Measurements from ENCODE around the gene DYNLT4.
"Not testable (repeated sequence)": the region's sequence is repeated elsewhere in the genome, so short reads cannot be mapped to it uniquely, and the experiment has no call there.

Gene DYNLT4

DNA sequence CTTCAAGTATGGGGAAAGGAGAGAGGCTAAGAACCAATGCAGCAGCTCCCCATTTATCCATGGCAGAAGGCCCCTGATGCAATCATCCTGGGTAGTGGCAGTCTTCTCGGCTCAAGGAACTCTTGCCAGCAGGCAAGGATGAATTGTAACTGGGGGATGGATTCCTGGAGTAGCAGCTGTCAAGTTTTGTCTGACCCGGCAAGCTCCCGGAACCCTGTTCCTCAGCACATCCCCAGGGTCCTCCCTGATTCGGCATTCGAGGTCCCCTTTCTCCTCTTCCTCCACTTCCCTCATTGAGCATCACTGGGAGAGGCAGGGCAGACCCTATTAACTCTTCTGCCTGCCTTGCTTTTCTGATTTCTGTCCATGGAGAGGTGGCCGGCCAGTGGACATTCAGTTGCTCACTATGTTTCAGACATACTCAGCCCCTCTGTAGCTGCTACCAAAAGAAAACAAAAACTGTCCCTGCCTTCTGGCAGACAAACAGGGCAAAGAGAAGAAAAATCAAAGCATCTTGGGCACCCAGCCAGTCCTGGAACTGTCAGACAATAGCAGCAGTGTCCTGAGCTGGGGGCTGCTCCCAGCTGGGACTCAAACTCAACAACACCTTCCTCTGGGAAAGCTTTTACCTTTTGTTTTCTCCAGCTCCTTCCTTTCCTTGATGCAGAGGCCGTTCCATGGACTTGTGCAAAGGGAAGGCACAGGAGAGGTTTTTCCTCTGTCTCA lies 41.5 kb upstream of the DYNLT4 start:
- TF ChIP-seq CTCF (IDR thresholded peaks at IDR 0.05; ENCODE audit: borderline replicate concordance, control extremely low read depth, extremely low read depth, insufficient read depth, missing control alignments): no peak
- in situ Hi-C loops (cut with MboI; ENCODE audit: low sequenced_read_pairs, unreplicated experiment): no loop called here
- DNase-seq (ENCODE audit: low spot score): no peak

DNA sequence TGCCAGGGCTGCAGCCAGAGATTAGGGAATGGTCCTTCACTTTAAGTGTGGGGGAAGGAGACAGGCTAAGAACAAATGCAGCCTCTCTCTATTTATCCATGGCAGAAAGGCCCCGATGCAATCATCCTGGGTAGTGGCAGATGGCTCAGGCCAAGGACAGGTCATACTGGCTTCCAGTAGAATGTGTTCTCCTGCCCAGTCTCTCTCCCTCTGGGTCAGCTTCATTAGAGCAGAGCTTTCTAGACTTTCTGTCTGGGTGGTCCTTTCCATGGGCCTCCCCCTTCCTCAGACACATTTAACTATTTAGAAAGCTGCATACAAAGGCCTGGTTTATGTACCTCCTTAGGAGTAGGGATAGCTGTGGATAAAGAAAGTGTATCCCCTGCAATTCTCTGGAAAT lies 40.7 kb upstream of the DYNLT4 start:
- no peak for TF ChIP-seq CTCF (IDR thresholded peaks at IDR 0.05; ENCODE audit: borderline replicate concordance, control extremely low read depth, extremely low read depth, insufficient read depth, missing control alignments)
- in situ Hi-C loops (cut with MboI; ENCODE audit: low sequenced_read_pairs, unreplicated experiment): no loop called here
- DNase-seq (ENCODE audit: low spot score): no peak

GRCh38 chr1:44846985-44847384 lies 39.8 kb upstream of the DYNLT4 start:
- TF ChIP-seq CTCF (IDR thresholded peaks at IDR 0.05; ENCODE audit: borderline replicate concordance, control extremely low read depth, extremely low read depth, insufficient read depth, missing control alignments): no peak

DNA sequence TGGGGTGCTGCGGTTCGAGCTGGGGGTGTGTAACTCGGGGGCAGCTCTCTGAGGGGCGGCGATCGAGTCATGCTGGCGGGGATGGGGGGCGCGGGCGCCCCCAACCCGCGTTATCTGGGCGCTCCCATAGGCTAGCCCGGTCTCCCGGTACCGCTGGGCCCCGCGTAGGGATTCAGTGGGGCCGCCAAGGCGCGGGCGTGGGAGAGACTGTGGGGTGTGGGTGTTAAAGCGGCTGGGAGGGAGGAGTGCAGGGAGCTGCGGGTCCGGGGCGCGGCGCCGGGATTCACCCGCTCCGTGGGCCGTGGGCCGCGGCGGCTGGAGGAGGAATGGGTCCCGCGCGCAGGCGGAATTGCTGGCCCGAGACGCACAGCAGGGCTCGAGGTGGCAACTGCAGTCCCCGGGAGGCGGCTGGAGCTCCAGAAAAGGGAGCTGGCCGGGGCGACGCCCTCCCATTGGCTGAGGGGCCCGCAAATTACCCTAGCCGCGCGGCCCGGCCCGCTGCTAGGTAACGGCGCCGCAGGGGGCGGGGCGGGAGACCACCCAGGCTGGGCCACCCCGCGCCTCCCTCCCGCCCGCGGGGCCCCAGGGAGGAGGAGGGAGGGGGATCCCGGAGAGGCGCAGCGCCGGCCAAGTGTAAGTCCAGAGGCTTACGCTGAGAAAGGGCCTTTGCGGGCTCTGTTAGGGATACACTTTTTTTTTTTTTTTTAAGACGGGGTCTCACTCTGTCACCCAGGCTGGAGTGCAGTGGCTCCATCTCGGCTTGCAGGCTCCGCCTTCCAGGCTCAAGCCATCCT lies 35.9 kb upstream of the DYNLT4 start, which contains the start of gene PTCH2:
Gene PTCH2, minus strand, starts transcription at position 392 of the 794 bp plus-strand sequence. Its CDS starts 321 bp downstream, at position 71.
- no peak for TF ChIP-seq CTCF (IDR thresholded peaks at IDR 0.05; ENCODE audit: borderline replicate concordance, control extremely low read depth, extremely low read depth, insufficient read depth, missing control alignments)
- peak; percentile 79 for DNase-seq (ENCODE audit: low spot score)
- in situ Hi-C loops (cut with MboI; ENCODE audit: low sequenced_read_pairs, unreplicated experiment): no loop called here

More at GRCh38 chr1:44846985-44847384, 39.8 kb upstream of the DYNLT4 start:
- DNase-seq (ENCODE audit: low spot score): no peak
- in situ Hi-C loops (cut with MboI; ENCODE audit: low sequenced_read_pairs, unreplicated experiment): no loop called here

DNA sequence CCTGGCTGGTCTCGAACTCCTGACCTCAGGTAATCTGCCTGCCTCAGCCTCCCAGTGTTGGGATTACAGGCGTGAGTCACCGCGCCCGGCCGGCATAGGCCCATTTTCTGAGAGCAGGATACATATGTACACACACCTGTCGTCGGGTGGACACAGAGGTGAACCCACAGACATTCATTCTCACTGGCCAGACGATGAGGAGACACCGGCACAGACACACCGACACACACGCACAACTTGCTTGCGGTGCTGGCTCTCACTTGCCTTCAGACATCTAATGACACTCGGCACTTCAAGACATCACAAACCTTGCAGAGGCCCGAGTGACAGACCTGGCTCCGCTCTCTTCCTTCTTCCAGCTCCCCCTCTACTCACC lies 35.3 kb upstream of the DYNLT4 start:
- DNase-seq (ENCODE audit: low spot score): peak; percentile 38
- in situ Hi-C loops (cut with MboI; ENCODE audit: low sequenced_read_pairs, unreplicated experiment): no loop called here
- TF ChIP-seq CTCF (IDR thresholded peaks at IDR 0.05; ENCODE audit: borderline replicate concordance, control extremely low read depth, extremely low read depth, insufficient read depth, missing control alignments): no peak

DNA sequence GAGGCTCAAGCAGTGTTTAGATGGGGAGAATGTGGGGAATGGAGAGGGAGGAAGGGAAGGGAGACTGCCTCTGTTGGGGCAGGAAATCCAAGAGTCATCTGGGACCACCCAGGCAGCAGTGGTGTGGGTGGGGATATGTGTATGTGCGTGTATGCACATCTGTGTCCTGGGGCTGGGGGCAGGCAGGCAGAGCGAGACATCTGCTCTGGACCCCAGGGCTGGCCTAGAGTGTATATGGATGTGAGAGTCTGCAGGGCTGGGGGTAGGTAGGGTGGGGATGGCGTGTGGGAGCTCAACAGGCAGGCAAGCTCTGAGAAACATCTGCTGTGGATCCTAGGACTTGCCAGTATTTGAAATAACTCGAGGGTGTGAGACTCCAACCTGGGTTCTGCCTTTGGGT lies 32.4 kb upstream of the DYNLT4 start:
- DNase-seq (ENCODE audit: low spot score): no peak
- in situ Hi-C loops (cut with MboI; ENCODE audit: low sequenced_read_pairs, unreplicated experiment): no loop called here
- no peak for TF ChIP-seq CTCF (IDR thresholded peaks at IDR 0.05; ENCODE audit: borderline replicate concordance, control extremely low read depth, extremely low read depth, insufficient read depth, missing control alignments)

DNA sequence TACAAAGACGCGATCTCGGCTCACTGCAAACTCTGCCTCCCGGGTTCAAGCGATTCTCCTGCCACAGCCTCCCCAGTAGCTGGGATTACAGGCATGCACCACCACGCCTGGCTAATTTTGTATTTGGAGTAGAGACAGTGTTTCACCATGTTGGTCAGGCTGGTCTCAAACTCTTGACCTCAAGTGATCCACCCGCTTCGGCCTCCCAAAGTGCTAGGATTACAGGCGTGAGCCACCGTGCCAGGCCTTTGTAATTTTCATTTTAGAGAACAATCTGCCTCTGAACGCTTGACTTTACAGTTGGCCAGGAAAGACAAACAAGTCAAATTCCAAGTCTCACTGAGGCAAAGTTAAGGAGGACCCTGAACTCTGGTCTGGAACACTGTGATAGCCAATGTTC lies 31.1 kb upstream of the DYNLT4 start:
- in situ Hi-C loops (cut with MboI; ENCODE audit: low sequenced_read_pairs, unreplicated experiment); DNase-seq (ENCODE audit: low spot score): not testable (repeated sequence)

Data from GM13976 (cell line).